Pulmonary artery endothelial cell (primary cell): ENCODE results near the gene TAF1C. TPM values are rescaled to one million over a fixed set of nuclear protein-coding genes. Genes with fewer than 3 reads are reported as not detected.
"Not testable (repeated sequence)": the region's sequence is repeated elsewhere in the genome, so short reads cannot be mapped to it uniquely, and the experiment has no call there.

ENCODE experiments used
- DNase-seq: peaks from one replicate; pipeline ENCODE4 v3.0.0-alpha.2; 2011; ENCODE audit warnings: low read depth, low spot score
- total RNA-seq: library from RNA; depleted of rRNA; stranded (reverse); fragments of >200 nt; gene quantifications from 2 replicates; pipeline ENCODE4 v1.2.3, GENCODE V29; 2014

TAF1C gene
- total RNA-seq, 1 donor from 2014 or later = 13.8 TPM

- DNase-seq = no peak
Observed at GRCh38 chr16:84209989-84210388, 23.1 kb upstream of the TAF1C start.

GRCh38 chr16:84207879-84208278 lies 21.0 kb upstream of the TAF1C start:
- no peak for DNase-seq

- DNase-seq = no peak
Observed at GRCh38 chr16:84207251-84207650, 20.4 kb upstream of the TAF1C start.

GRCh38 chr16:84205976-84206691 lies 19.3 kb upstream of the TAF1C start:
- DNase-seq = no peak

- not testable (repeated sequence) for DNase-seq
Observed at GRCh38 chr16:84205123-84205522, 18.3 kb upstream of the TAF1C start.

DNA sequence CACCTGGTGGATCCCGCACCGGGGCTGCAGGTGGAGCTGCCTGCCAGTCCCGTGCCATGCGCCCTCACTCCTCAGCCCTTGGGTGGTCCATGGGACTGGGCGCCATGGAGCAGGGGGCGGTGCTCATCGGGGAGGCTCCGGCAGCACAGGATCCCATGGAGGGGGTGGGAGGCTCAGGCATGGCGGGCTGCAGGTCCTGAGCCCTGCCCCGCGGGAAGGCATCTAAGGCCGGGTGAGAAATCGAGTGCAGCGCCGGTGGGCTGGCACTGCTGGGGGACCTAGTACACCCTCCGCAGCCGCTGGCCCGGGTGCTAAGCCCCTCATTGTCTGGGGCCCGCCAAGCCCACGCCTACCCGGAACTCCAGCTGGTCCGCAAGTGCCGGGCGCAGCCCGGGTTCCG lies 17.7 kb upstream of the TAF1C start:
- not testable (repeated sequence) for DNase-seq

GRCh38 chr16:84199861-84200260 lies 13.0 kb upstream of the TAF1C start:
- DNase-seq = no peak

GRCh38 chr16:84199097-84199496 lies 12.2 kb upstream of the TAF1C start:
- no peak for DNase-seq

GRCh38 chr16:84198401-84198800 lies 11.5 kb upstream of the TAF1C start:
- no peak for DNase-seq

DNA sequence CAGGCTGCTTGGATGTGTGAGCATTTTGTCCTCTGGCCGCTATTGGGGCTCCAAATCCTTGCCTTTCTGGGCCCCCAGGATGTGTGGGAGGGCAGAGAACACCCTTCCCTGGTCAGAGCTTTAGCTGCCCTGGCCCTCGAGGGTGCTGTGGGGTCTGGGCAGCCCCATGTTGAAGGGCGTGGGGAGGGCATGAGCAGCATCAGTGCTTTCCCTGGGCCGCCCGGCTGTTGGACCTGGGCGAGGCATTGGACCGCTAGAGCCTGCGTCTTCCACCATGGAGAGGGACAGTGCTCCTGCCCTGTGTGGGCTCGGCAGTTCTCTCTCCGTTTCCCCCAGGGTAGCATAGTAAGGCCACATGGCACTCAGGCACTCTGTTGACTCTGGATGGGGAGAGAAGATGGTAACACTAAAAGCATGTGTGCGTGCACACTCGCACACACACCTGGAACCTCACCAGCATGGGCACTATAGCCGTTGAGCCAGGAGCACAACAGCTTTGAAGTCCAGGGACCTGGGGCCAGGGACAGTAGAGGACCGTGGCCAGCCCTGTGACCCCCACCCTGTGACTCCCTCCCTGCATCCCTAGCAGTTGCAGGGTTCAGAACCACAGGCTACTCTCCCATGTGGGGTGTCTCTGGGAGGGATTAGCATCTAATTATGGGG lies 10.7 kb upstream of the TAF1C start:
- no peak for DNase-seq

GRCh38 chr16:84196727-84197394 lies 10.0 kb upstream of the TAF1C start:
- DNase-seq = no peak

DNA sequence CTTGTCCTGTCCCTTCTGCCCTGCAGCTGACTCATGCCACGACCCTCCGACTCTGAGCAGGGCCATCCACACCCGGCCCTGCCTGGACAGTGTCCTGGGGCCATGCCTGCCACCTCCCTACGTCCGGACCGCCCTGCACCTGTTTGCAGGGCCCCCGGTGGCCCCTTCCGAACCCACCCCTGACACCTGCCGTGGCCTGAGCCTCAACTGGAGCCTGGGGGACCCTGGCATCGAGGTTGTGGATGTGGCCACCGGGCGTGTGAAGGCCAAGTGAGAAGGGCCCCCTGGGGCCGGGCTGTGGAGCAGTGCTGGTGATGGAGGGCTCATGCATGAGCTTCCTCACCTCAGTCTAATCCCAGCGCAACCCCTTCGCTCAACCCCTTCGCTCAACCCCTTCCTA lies 9.2 kb upstream of the TAF1C start:
- DNase-seq = no peak

DNA sequence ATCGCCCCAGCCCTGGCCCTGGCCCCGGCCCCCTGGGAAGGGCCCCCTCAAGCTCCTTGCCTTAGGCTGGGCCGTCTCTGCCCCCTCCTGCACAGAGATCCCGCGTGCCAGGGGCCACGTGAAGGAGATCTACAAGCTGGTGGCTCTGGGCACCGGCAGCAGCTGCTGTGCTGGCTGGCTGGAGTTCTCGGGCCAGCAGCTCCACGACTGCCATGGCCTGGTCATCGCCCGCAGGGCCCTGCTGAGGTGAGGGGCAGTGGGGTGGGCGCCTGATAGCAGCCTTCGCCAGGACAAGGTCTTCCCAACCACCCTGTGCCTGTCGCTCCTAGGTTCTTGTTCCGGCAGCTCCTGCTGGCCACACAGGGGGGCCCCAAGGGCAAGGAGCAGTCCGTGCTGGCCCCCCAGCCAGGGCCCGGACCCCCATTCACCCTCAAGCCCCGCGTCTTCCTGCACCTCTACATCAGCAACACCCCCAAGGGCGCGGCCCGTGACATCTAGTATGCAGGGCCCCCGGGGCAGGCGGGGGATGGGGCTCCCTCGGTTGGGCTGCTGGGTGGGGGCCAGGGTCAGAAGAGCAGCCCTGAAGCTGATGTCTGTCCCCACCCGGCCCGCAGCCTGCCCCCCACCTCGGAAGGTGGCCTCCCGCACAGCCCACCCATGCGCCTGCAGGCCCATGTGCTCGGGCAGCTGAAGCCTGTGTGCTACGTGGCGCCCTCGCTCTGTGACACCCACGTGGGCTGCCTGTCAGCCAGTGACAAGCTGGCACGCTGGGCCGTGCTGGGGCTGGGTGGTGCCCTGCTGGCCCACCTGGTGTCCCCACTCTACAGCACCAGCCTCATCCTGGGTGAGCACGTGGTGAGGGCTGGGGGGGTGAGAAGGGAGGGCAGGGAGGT lies 8.6 kb upstream of the TAF1C start:
- DNase-seq = no peak

DNA sequence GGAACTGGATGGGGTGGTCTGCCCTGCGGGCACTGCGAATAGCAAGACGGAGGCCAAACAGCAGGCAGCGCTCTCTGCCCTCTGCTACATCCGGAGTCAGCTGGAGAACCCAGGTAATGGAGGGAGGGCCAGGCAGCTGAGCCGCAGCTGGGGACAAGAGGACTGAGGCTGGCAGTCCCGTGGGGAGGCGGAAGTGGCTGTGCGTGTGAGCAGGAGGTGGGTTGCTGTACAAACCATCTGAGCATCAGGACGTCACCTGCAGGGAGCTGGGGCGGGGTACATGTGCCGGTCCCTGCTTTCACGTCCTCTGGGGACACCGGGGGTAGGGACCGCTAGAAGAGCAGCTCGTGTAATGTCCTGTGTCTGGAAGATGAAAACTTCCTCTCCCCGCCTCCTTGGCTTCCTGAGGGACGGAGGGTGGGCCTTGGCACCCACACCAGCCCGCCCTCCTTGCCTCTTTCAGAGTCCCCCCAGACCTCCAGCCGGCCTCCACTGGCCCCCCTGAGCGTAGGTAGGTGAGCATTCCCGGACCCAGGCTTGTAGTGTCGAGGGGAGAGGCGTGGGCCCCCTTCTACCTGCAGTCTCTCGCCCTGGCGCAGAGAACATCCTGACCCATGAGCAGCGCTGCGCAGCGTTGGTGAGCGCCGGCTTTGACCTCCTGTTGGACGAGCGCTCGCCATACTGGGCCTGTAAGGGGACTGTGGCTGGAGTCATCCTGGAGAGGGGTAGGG lies 7.8 kb upstream of the TAF1C start:
- DNase-seq = no peak

DNA sequence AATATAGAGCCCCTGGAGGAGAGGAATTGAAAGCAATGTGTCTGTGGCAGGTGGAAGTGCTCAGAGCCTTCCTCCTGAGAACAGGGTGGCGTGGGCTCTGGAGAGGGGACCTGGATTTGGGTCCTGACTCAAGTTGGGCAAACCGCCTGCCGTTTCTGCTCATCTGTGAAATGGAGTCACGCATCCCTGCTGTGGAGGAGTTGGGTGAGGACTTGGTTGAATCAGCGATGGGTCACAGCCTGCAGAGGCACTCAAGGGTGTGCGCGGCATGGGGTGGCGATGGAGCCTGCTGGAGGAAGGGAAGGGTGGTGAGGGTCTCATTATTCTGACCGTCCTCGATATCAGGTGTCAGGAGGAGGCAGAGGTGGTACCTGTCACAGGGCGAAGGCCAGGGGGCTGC lies 7.2 kb upstream of the TAF1C start:
- no peak for DNase-seq

DNA sequence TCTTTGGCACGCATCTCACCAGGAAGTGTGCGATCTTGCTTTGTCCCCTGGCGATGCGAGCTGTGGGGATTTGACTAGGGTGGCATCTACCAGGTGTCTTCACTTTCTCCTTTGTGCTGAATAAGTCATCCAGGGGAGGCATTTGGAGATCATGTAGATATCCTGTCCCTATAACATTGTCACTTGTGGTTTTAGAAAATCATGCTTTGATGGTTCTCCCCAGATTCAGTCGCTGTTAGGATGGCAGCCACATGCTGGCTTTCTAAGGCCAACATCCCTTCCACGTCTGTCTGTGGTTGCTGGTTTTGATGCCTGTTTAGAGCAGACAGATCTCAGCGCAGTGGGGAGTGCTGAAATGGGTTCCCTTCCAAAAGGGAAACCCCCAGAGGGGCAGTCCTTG lies 6.6 kb upstream of the TAF1C start:
- no peak for DNase-seq

GRCh38 chr16:84191466-84191865 lies 4.6 kb upstream of the TAF1C start:
- no peak for DNase-seq

- DNase-seq = no peak
Observed at GRCh38 chr16:84190731-84191388, 4.0 kb upstream of the TAF1C start, which contains the start of gene ADAD2. Gene ADAD2 (plus strand): TSS chr16:84191157. CDS start chr16:84191231, 74 bp downstream.

- peak; percentile 86 for DNase-seq
Observed at GRCh38 chr16:84184775-84185174, 2.1 kb downstream of the TAF1C start.

DNA sequence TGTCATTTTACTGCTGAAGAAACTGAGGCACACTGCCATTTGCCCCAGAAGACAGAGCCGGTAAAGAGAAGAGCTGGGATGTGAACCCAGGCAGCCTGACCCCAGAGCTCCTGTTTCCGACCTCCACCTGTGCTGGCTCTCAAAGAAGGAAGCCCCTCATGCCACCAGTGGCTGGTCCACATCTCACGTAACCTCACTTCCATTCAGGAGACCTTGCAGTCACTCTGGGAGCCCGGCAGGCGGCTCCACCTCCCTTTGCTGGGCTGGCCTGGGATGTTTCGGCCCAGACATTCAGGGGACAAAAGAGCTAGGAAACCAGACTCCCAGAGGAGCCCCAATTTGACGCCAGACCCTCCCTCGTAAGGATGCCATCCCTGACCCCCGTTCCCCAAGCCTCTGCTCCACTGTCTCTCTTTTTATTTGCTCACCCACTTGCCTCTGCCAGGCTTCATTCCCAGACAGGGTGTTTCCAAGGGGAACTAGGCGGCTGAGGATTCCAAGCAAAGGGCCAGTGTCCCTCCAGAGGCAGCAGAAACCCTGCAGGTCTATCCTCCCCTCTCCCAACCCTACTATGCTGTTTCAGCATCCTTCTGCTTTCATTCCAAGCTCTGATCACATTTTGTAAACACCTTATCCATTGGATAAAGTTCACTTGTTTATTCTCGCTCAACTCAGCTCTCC lies 2.8 kb downstream of the TAF1C start:
- no peak for DNase-seq
